GM10266 (cell line): ENCODE measurements around the gene FAM53C.

Experiments
- DNase-seq: peaks from one replicate; pipeline ENCODE4 v3.0.0; 2012; ENCODE audit errors: extremely low spot score
- CTCF ChIP-seq: IDR thresholded peaks from 2 replicates; pipeline ENCODE4 v1.5.1; 2012; ENCODE audit warnings: mild to moderate bottlenecking, low read depth; ENCODE audit not compliant: control insufficient read depth, insufficient read depth; ENCODE audit errors: missing control alignments

The FAM53C gene

GRCh38 chr5:138351517-138351916, 13.5 kb downstream of the FAM53C start:
- no peak for TF ChIP-seq CTCF
- no peak for DNase-seq

- peak; percentile 96 for DNase-seq
These were observed 14.1 kb downstream of the FAM53C start, which contains the start of gene KDM3B for GRCh38 chr5:138352071-138352721. TSS of gene KDM3B (plus strand) at chr5:138352685. CDS start at chr5:138352796, 111 bp downstream.

GRCh38 chr5:138352722-138353559, 14.9 kb downstream of the FAM53C start:
- peak; percentile 83 for DNase-seq

More at GRCh38 chr5:138352071-138352721, 14.1 kb downstream of the FAM53C start, which contains the start of gene KDM3B:
- TF ChIP-seq CTCF, result peak; percentile 97

GRCh38 chr5:138353560-138354080, 15.6 kb downstream of the FAM53C start:
- TF ChIP-seq CTCF, result no peak
- no peak for DNase-seq

More at GRCh38 chr5:138352722-138353559, 14.9 kb downstream of the FAM53C start:
- peak; percentile 70 for TF ChIP-seq CTCF

GRCh38 chr5:138354387-138354786, 16.3 kb downstream of the FAM53C start:
- TF ChIP-seq CTCF, result no peak
- DNase-seq, result no peak

- TF ChIP-seq CTCF, result peak; percentile 6
- DNase-seq, result peak; percentile 71
These were observed 16.9 kb downstream of the FAM53C start for GRCh38 chr5:138354926-138355378.
